Measurements from ENCODE around the gene PNPLA7.

GRCh38 chr9:137467161-137467581 lies 83.0 kb downstream of the PNPLA7 start:
- TF ChIP-seq ZNF274 (IDR thresholded peaks at IDR 0.05; ENCODE audit: borderline replicate concordance, extremely low read depth, low read length) (no peak), CTCF (IDR thresholded peaks at IDR 0.05; ENCODE audit: control extremely low read depth in 1 of 3, insufficient read depth in 1 of 3, low read depth in 1 of 3, low read length in 3 of 3) (no peak), SP4 (IDR thresholded peaks at IDR 0.05; ENCODE audit: low read length) (no peak), RFX5 (IDR thresholded peaks at IDR 0.05; ENCODE audit: borderline replicate concordance, low read depth, low read length) (no peak), POLR2A (IDR thresholded peaks at IDR 0.05; ENCODE audit: control extremely low read depth in 1 of 2, low read depth in 2 of 2, low read length in 2 of 2) (no peak), EZH2 (IDR thresholded peaks at IDR 0.05; ENCODE audit: low read depth, low read length, severe bottlenecking) (no peak), EP300 (IDR thresholded peaks at IDR 0.05; ENCODE audit: borderline replicate concordance in 1 of 2, low read depth in 2 of 2, low read length in 2 of 2) (no peak), USF2 (IDR thresholded peaks at IDR 0.05; ENCODE audit: low read length) (no peak), TEAD4 (IDR thresholded peaks at IDR 0.05; ENCODE audit: low read depth, low read length) (no peak), SIRT6 (IDR thresholded peaks at IDR 0.05; ENCODE audit: low read length) (no peak)

Data from H1 (cell line).